ENCODE results near the gene SYCE3.
A peak's percentile ranks its signal among the peaks of the same experiment; 100 is the strongest.

SYCE3 gene

GRCh38 chr22:50574383-50574755, 11.7 kb upstream of the SYCE3 start:
- no peak for DNase-seq

GRCh38 chr22:50573491-50574382, 11.0 kb upstream of the SYCE3 start:
- DNase-seq, result no peak

- DNase-seq, result no peak
Measured at GRCh38 chr22:50572965-50573364, 10.2 kb upstream of the SYCE3 start.

GRCh38 chr22:50571264-50572175, 8.8 kb upstream of the SYCE3 start:
- DNase-seq, result no peak

GRCh38 chr22:50570861-50571260, 8.1 kb upstream of the SYCE3 start:
- DNase-seq, result no peak

GRCh38 chr22:50569896-50570535, 7.3 kb upstream of the SYCE3 start:
- no peak for DNase-seq

- DNase-seq, result no peak
Measured at GRCh38 chr22:50569041-50569459, 6.3 kb upstream of the SYCE3 start.

GRCh38 chr22:50568626-50569025, 5.9 kb upstream of the SYCE3 start:
- no peak for DNase-seq

- no peak for DNase-seq
Measured at GRCh38 chr22:50567721-50568252, 5.1 kb upstream of the SYCE3 start.

GRCh38 chr22:50564289-50564688, 1.6 kb upstream of the SYCE3 start:
- DNase-seq, result no peak

GRCh38 chr22:50563413-50564160, 868 bp upstream of the SYCE3 start:
- DNase-seq, result no peak

- peak; percentile 37 for DNase-seq
Measured at GRCh38 chr22:50561401-50562358, 1.0 kb downstream of the SYCE3 start.

- DNase-seq, result no peak
Measured at GRCh38 chr22:50560034-50560433, 2.7 kb downstream of the SYCE3 start.

- no peak for DNase-seq
Measured at GRCh38 chr22:50556703-50557102, 6.0 kb downstream of the SYCE3 start.

GRCh38 chr22:50553310-50553709, 9.4 kb downstream of the SYCE3 start:
- no peak for DNase-seq

- no peak for DNase-seq
Measured at GRCh38 chr22:50551160-50551752, 11.5 kb downstream of the SYCE3 start.

- no peak for DNase-seq
Measured at GRCh38 chr22:50550395-50550794, 12.3 kb downstream of the SYCE3 start.

GRCh38 chr22:50548921-50549790, 13.6 kb downstream of the SYCE3 start:
- no peak for DNase-seq
